HFF-Myc (cell line): ENCODE measurements around the gene NUP85.

ENCODE experiments used
- DNase-seq: peaks from one replicate; pipeline ENCODE4 v3.0.0-alpha.2; 2011; ENCODE audit warnings: low read depth; ENCODE audit errors: extremely low read depth
- H3K4me3 ChIP-seq: replicated peaks from 2 replicates; pipeline ENCODE4 v1.5.1; 2011; ENCODE audit warnings: low read depth, mild to moderate bottlenecking, control low read depth, low read length
- TF ChIP-seq, protein P1 (sequence below): IDR thresholded peaks from 2 replicates; pipeline ENCODE4 v1.5.1; 2012; ENCODE audit warnings: mild to moderate bottlenecking, low read depth, low read length, control low read depth; ENCODE audit errors: missing control alignments

The NUP85 gene

DNA sequence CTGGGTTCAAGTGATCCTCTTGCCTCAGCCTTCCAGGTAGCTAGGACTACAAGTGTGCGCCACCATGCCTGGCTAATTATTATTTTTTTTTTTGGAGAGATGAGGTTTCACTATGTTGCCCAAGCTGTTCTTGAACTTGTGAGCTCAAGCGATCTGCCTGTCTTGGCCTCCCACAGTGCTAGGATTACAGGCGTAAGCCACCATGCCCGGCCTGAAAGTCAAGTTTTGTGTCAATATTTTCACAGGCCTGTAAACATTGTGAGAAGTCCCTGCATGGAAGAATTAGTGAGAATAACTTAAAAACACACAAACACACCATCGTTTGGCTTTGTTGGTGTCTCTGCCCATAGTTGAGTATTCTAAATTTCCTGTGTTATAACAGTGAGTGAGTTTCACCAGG lies 22.2 kb downstream of the NUP85 start:
- DNase-seq: no peak
- TF ChIP-seq, protein P1, sequence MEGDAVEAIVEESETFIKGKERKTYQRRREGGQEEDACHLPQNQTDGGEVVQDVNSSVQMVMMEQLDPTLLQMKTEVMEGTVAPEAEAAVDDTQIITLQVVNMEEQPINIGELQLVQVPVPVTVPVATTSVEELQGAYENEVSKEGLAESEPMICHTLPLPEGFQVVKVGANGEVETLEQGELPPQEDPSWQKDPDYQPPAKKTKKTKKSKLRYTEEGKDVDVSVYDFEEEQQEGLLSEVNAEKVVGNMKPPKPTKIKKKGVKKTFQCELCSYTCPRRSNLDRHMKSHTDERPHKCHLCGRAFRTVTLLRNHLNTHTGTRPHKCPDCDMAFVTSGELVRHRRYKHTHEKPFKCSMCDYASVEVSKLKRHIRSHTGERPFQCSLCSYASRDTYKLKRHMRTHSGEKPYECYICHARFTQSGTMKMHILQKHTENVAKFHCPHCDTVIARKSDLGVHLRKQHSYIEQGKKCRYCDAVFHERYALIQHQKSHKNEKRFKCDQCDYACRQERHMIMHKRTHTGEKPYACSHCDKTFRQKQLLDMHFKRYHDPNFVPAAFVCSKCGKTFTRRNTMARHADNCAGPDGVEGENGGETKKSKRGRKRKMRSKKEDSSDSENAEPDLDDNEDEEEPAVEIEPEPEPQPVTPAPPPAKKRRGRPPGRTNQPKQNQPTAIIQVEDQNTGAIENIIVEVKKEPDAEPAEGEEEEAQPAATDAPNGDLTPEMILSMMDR: no peak
- H3K4me3 ChIP-seq: no peak overlapping the region

DNA sequence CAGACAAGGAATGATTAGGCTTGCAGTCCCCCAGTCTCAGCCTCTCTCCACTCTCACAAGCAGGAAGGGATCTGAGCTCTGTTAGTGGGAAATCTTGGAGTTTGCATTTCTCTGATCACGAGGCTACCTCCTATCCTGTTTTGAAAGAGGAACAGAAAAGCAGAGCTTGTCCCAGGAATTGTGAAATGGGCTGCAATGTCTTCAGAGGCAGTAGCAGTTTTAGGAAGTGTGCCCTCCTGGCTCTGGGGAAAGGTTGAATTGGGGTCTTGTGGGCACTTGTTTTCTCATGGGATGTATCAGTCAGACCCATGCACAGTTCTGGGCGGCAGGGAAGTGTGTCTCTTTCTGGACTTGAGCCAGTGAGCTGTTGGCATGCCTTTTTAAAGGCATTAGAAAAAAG lies 22.8 kb downstream of the NUP85 start:
- no peak overlapping the region for H3K4me3 ChIP-seq
- DNase-seq: no peak
- TF ChIP-seq, protein P1: no peak

DNA sequence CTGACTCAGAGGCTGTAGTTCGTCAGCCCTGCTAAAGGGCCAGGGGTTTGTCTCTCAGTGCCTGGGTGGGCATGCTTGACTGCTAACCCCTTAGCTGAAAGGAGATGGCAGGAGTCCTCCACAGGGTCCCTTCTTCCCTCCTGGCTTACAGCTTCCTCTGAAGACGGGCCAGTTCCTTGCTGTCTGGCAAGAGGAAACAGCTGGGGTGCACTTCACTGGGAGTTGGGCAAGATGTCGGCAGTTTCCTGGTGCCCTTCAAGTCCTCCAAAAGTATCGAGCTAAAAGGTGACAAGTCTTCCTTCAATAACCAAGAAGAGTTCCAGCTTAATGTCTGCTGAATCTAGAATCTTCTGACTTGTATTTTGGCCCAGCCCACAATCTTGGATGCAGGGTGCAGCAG lies 23.4 kb downstream of the NUP85 start:
- TF ChIP-seq, protein P1: no peak
- H3K4me3 ChIP-seq: no peak overlapping the region
- no peak for DNase-seq

DNA sequence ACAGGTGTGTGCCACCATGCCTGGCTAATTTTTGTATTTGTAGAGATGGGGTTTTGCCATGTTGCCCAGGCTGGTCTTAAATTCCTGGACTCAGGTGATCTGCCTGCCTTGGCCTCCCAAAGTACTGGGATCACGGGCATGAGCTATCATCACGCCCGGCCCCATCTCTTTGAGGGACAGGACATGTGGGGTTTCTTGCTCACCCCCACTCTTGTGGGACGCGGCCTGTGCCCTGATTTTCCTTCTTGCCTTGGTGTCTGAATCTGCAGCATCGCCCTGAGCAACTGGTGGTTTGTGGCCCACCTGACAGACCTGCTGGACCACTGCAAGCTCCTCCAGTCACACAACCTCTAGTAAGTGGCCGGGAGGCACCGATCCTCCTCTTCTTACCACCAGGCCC lies 25.6 kb downstream of the NUP85 start:
- DNase-seq: no peak
- no peak overlapping the region for H3K4me3 ChIP-seq
- TF ChIP-seq, protein P1: no peak

DNA sequence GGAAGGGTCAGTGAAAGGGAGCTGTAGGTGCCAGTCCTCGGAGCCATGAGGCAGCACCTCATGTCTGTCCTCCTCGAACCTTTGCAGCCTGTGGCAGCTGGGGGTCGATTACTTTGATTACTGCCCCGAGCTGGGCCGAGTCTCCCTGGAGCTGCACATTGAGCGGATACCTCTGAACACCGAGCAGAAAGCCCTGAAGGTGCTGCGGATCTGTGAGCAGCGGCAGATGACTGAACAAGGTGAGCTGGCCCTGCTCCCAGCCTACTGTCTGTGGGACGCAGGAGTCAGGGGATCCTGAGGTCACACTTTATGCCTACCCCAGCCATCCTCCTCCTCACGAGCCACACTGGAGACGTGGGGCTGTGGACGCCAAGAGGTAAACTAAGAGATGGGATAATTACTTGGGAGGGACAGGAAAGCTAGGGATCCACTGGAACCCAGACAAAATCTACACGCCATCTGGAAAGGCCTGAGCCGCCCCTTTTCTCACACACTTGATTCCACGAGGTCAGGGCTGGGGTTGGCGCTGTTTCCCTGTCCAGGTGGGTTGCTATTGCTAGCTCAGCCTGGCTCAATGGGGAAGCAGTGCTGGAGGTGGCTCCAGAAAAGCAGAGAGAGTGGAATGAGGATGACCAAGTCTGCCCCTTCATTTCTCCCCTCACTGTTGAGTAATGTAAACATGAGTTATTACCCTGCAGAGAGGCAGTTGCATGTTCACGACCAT lies 26.4 kb downstream of the NUP85 start:
- TF ChIP-seq, protein P1: no peak
- no peak overlapping the region for H3K4me3 ChIP-seq
- DNase-seq: no peak

DNA sequence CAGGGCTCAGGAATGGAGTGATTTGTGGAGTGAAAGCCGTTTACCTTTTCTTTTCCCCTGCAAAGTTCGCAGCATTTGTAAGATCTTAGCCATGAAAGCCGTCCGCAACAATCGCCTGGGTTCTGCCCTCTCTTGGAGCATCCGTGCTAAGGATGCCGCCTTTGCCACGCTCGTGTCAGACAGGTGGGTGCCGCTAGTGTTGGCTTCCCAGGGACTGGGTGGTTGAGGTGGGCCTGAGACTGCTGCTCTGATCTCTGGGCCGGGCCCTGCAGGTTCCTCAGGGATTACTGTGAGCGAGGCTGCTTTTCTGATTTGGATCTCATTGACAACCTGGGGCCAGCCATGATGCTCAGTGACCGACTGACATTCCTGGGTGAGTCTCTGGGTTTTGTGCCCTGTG lies 27.3 kb downstream of the NUP85 start:
- no peak for DNase-seq
- TF ChIP-seq, protein P1: no peak
- H3K4me3 ChIP-seq: no peak overlapping the region
